ENCODE results near the gene UMODL1.

The UMODL1 gene

GRCh38 chr21:42153046-42153686 is 82.0 kb downstream of the UMODL1 start:
- DNase-seq = no peak

GRCh38 chr21:42153746-42154145 is 82.6 kb downstream of the UMODL1 start:
- no peak for DNase-seq

GRCh38 chr21:42154237-42155044 is 83.3 kb downstream of the UMODL1 start:
- no peak for DNase-seq

GRCh38 chr21:42155045-42155855 is 84.1 kb downstream of the UMODL1 start:
- DNase-seq = no peak

GRCh38 chr21:42156690-42157605 is 85.8 kb downstream of the UMODL1 start:
- no peak for DNase-seq

- DNase-seq = no peak
Measured at GRCh38 chr21:42157606-42158310, 86.6 kb downstream of the UMODL1 start.

- DNase-seq = no peak
Measured at GRCh38 chr21:42158846-42159245, 87.7 kb downstream of the UMODL1 start.

- no peak for DNase-seq
Measured at GRCh38 chr21:42159560-42160110, 88.5 kb downstream of the UMODL1 start.

- DNase-seq = no peak
Measured at GRCh38 chr21:42160111-42160721, 89.1 kb downstream of the UMODL1 start.

- DNase-seq = no peak
Measured at GRCh38 chr21:42160765-42161164, 89.6 kb downstream of the UMODL1 start.

- no peak for DNase-seq
Measured at GRCh38 chr21:42161401-42161955, 90.4 kb downstream of the UMODL1 start.

- DNase-seq = peak in 1 of 5 donors; percentile 13
Measured at GRCh38 chr21:42161956-42162681, 91.0 kb downstream of the UMODL1 start.

GRCh38 chr21:42162831-42163510 is 91.9 kb downstream of the UMODL1 start:
- no peak for DNase-seq

- DNase-seq = no peak
Measured at GRCh38 chr21:42163511-42163863, 92.4 kb downstream of the UMODL1 start.

- DNase-seq = peak in 3 of 5 donors; percentile 35 to 64 (median 39)
Measured at GRCh38 chr21:42164064-42164789, 93.1 kb downstream of the UMODL1 start.

GRCh38 chr21:42164818-42165217 is 93.7 kb downstream of the UMODL1 start:
- DNase-seq = no peak

- DNase-seq = no peak
Measured at GRCh38 chr21:42165901-42166300, 94.8 kb downstream of the UMODL1 start.

- DNase-seq = no peak
Measured at GRCh38 chr21:42169758-42170157, 98.6 kb downstream of the UMODL1 start.

Measured in T-helper 1 cell (primary cell).